GM23338 (cell line): ENCODE results near the gene RPLP2. TPM values are rescaled to one million over a fixed set of nuclear protein-coding genes. Genes with fewer than 3 reads are reported as not detected.
A peak's percentile ranks its signal among the peaks of the same experiment; 100 is the strongest.

Experiments
- ATAC-seq: fragments of 200-7000 bp; cut with Tn5 transposase; 3 replicates; pipeline ENCODE4 v1.9.1; 2020
- DNase-seq: peaks from one replicate; pipeline ENCODE4 v3.0.0-alpha.2; 2015; ENCODE audit warnings: low spot score
- H2AFZ ChIP-seq: fragments of 200-600 bp; sonication (generic); 2 replicates; pipeline ENCODE4 v1.8.0; 2016; ENCODE audit warnings: antibody characterized with exemption, mild to moderate bottlenecking, moderate library complexity
- H3F3A ChIP-seq: fragments of 200-600 bp; sonication (generic); replicated peaks from 2 replicates; pipeline ENCODE4 v1.8.0; 2017; ENCODE audit warnings: antibody characterized with exemption, mixed run types, low read depth
- H3K27ac ChIP-seq: fragments of 200-600 bp; sonication (generic); 2 replicates; pipeline ENCODE4 v1.6.1; 2016; ENCODE audit warnings: low read depth
- H3K27me3 ChIP-seq: fragments of 200-600 bp; sonication (generic); 2 replicates; pipeline ENCODE4 v1.8.0; 2016; ENCODE audit warnings: mild to moderate bottlenecking, mixed run types, moderate library complexity; ENCODE audit not compliant: insufficient read depth
- H3K36me3 ChIP-seq: fragments of 200-600 bp; sonication (generic); 2 replicates; pipeline ENCODE4 v1.8.0; 2016; ENCODE audit warnings: mild to moderate bottlenecking; ENCODE audit not compliant: insufficient read depth
- H3K4me1 ChIP-seq: fragments of 200-600 bp; sonication (generic); 2 replicates; pipeline ENCODE4 v1.8.0; 2016; ENCODE audit warnings: mild to moderate bottlenecking, moderate library complexity; ENCODE audit not compliant: insufficient read depth
- H3K4me2 ChIP-seq: fragments of 200-600 bp; sonication (generic); 2 replicates; pipeline ENCODE4 v1.7.1; 2017; ENCODE audit warnings: mixed run types
- H3K4me3 ChIP-seq: fragments of 200-600 bp; sonication (generic); 2 replicates; pipeline ENCODE4 v1.6.1; 2016; ENCODE audit warnings: mixed run types
- H3K79me2 ChIP-seq: fragments of 200-600 bp; sonication (generic); replicated peaks from 2 replicates; pipeline ENCODE4 v1.8.0; 2017; ENCODE audit warnings: mild to moderate bottlenecking; ENCODE audit not compliant: insufficient read depth
- H3K9me2 ChIP-seq: fragments of 200-600 bp; sonication (generic); 2 replicates; pipeline ENCODE4 v1.8.0; 2017; ENCODE audit not compliant: insufficient read depth
- H4K20me1 ChIP-seq: fragments of 200-600 bp; sonication (generic); replicated peaks from 2 replicates; pipeline ENCODE4 v1.8.0; 2017; ENCODE audit warnings: mild to moderate bottlenecking; ENCODE audit not compliant: insufficient read depth
- H3K27ac Mint-ChIP-seq: 2 replicates; pipeline ENCODE4 v1.8.0; 2020; ENCODE audit warnings: inconsistent platforms, mild to moderate bottlenecking, moderate library complexity, mixed read lengths
- H3K27me3 Mint-ChIP-seq: 3 replicates; pipeline ENCODE4 v1.8.0; 2022; ENCODE audit warnings: low read depth, mild to moderate bottlenecking, moderate library complexity, mixed read lengths, inconsistent platforms; ENCODE audit not compliant: insufficient read depth, poor library complexity
- H3K36me3 Mint-ChIP-seq: 3 replicates; pipeline ENCODE4 v1.8.0; 2021; ENCODE audit warnings: low read depth, mild to moderate bottlenecking, inconsistent platforms, moderate library complexity, mixed read lengths
- H3K4me1 Mint-ChIP-seq: 3 replicates; pipeline ENCODE4 v1.8.0; 2020; ENCODE audit warnings: mild to moderate bottlenecking, inconsistent platforms, mixed read lengths
- H3K4me3 Mint-ChIP-seq: 3 replicates; pipeline ENCODE4 v1.8.0; 2021; ENCODE audit warnings: moderate library complexity, mild to moderate bottlenecking, inconsistent platforms, mixed read lengths
- H3K9me3 Mint-ChIP-seq: 3 replicates; pipeline ENCODE4 v1.8.0; 2020; ENCODE audit warnings: moderate library complexity, mild to moderate bottlenecking, inconsistent platforms, mixed read lengths
- CREB1 ChIP-seq: fragments of 250-450 bp; sonication (Bioruptor Pico); IDR thresholded peaks from 2 replicates; pipeline ENCODE4 v1.5.0; 2020; ENCODE audit warnings: low read depth, mild to moderate bottlenecking, moderate library complexity
- CTCF ChIP-seq, 2 experiments: fragments of 200-600 bp in 1 of 2; sonication (generic) in 1 of 2; conservative IDR thresholded peaks; 2 replicates each; pipeline versions ENCODE4 v1.5.1 to v1.6.1; 2016 to 2017; ENCODE audit warnings: antibody characterized with exemption in 2 of 2, low read depth in 2 of 2, mild to moderate bottlenecking in 2 of 2, moderate library complexity in 1 of 2
- ETS1 ChIP-seq: IDR thresholded peaks from 2 replicates; pipeline ENCODE4 v1.6.1; 2016; ENCODE audit warnings: antibody characterized with exemption
- EZH2 ChIP-seq: fragments of 200-600 bp; sonication (generic); IDR thresholded peaks from one replicate; pipeline ENCODE4 v1.8.0; 2017; ENCODE audit warnings: antibody characterized with exemption, mild to moderate bottlenecking, low read depth; ENCODE audit not compliant: unreplicated experiment
- EZH2phosphoT487 ChIP-seq: fragments of 200-600 bp; sonication (generic); IDR thresholded peaks from one replicate; pipeline ENCODE4 v1.8.1; 2018; ENCODE audit warnings: antibody characterized with exemption; ENCODE audit not compliant: unreplicated experiment
- JUNB ChIP-seq: IDR thresholded peaks from one replicate; pipeline ENCODE4 v1.6.1; 2016; ENCODE audit warnings: antibody characterized with exemption; ENCODE audit not compliant: unreplicated experiment
- NANOG ChIP-seq: IDR thresholded peaks from 2 replicates; pipeline ENCODE4 v1.6.1; 2016; ENCODE audit warnings: antibody characterized with exemption, borderline replicate concordance
- POLR2AphosphoS5 ChIP-seq: IDR thresholded peaks from 2 replicates; pipeline ENCODE4 v1.6.1; 2016; ENCODE audit warnings: antibody characterized with exemption, low read depth
- REST ChIP-seq: IDR thresholded peaks from one replicate; pipeline ENCODE4 v1.6.1; 2018; ENCODE audit warnings: antibody characterized with exemption; ENCODE audit not compliant: unreplicated experiment
- STAT1 ChIP-seq: IDR thresholded peaks from one replicate; pipeline ENCODE4 v1.6.1; 2016; ENCODE audit warnings: antibody characterized with exemption; ENCODE audit not compliant: unreplicated experiment
- ZNF114 ChIP-seq: fragments of 250-450 bp; sonication (Bioruptor Pico); IDR thresholded peaks from 2 replicates; pipeline ENCODE4 v1.5.0; 2020; ENCODE audit warnings: mild to moderate bottlenecking, moderate library complexity
- polyA plus RNA-seq: library from polyadenylated mRNA; unstranded; fragments of >200 nt; fragmentation: Nextera tagmentation; extraction: Ambion mirVana; gene quantifications from 2 replicates; pipeline ENCODE4 v1.2.1, GENCODE V29; 2016
- total RNA-seq: library from RNA; depleted of rRNA; stranded (reverse); fragments of >200 nt; shearing (Covaris generic); gene quantifications from 2 replicates; pipeline ENCODE4 v1.2.3, GENCODE V29; 2014

Gene RPLP2
- total and polyA plus RNA-seq, 2 experiments from 2014 or later, result 518 to 1,782 TPM

GRCh38 chr11:847876-848275 is 38.1 kb downstream of the RPLP2 start (continued):
- no peak for TF ChIP-seq NANOG
- TF ChIP-seq EZH2phosphoT487, result no peak
- no peak for TF ChIP-seq ETS1
- TF ChIP-seq STAT1, result no peak
- TF ChIP-seq POLR2AphosphoS5, result no peak
- no peak for TF ChIP-seq ZNF114
- TF ChIP-seq REST, result no peak
- TF ChIP-seq JUNB, result no peak
- no peak for TF ChIP-seq EZH2
- no peak for TF ChIP-seq CREB1 (CRISPR knock-in tag)

GRCh38 chr11:848380-848931 is 38.7 kb downstream of the RPLP2 start:
- peaks cover 17% of the 10 kb centered on the region for H4K20me1 ChIP-seq
- H3K9me3 Mint-ChIP-seq, result no peaks in the 10 kb centered on the region
- H2AFZ ChIP-seq, result no peak overlapping the region
- 0 out of 2 replicates have a peak, but pooled peaks cover 5% of the 10 kb centered on the region for H3F3A ChIP-seq
- peaks cover 31% of the 10 kb centered on the region for H3K4me1 ChIP-seq
- peak overlapping the region; percentile 90 for H3K4me2 ChIP-seq
- peak; percentile 72 to 82 for TF ChIP-seq CTCF (conservative IDR thresholded peaks at IDR 0.05; ENCODE audit: low read depth in 2 of 2)
- TF ChIP-seq ETS1, result no peak
- H3K4me3 ChIP-seq, result peak overlapping the region; percentile 70
- peaks cover 28% of the 10 kb centered on the region for H3K4me1 Mint-ChIP-seq
- H3K36me3 ChIP-seq, result no peaks in the 10 kb centered on the region
- H3K27me3 Mint-ChIP-seq, result peaks cover 20% of the 10 kb centered on the region
- DNase-seq (peak; percentile 70), ATAC-seq (peak; percentile 7)
- H3K27ac ChIP-seq, result no peak overlapping the region
- H3K27ac Mint-ChIP-seq, result no peak overlapping the region
- H3K79me2 ChIP-seq, result 0 out of 2 replicates have a peak, but pooled peaks cover 3% of the 10 kb centered on the region
- peak overlapping the region; percentile 66 for H3K4me3 Mint-ChIP-seq
- no peaks in the 10 kb centered on the region for H3K27me3 ChIP-seq
- no peaks in the 10 kb centered on the region for H3K9me2 ChIP-seq
- no peaks in the 10 kb centered on the region for H3K36me3 Mint-ChIP-seq
